Endodermal cell (in vitro differentiated cells): ENCODE measurements around the gene CATSPERB. TPM values are rescaled to one million over a fixed set of nuclear protein-coding genes. Genes with fewer than 3 reads are reported as not detected.

Experiments
- DNase-seq: peaks from one replicate; pipeline ENCODE4 v3.0.0-alpha.2; 2017
- H3K27ac ChIP-seq: 2 replicates; pipeline ENCODE4 v1.5.1; 2013; ENCODE audit warnings: mild to moderate bottlenecking, low read depth, low read length, moderate library complexity
- H3K27me3 ChIP-seq: 2 replicates; pipeline ENCODE4 v1.6.1; 2013; ENCODE audit warnings: mild to moderate bottlenecking, low read length, moderate library complexity; ENCODE audit not compliant: insufficient read depth, control insufficient read depth, poor library complexity, severe bottlenecking
- H3K36me3 ChIP-seq: 2 replicates; pipeline ENCODE4 v1.7.0; 2013; ENCODE audit warnings: mild to moderate bottlenecking, low read length, moderate library complexity; ENCODE audit not compliant: control insufficient read depth, insufficient read depth
- H3K4me1 ChIP-seq: one replicate; pipeline ENCODE4 v1.7.0; 2013; ENCODE audit warnings: low read length; ENCODE audit not compliant: control insufficient read depth, insufficient read depth
- H3K4me3 ChIP-seq: 2 replicates; pipeline ENCODE4 v1.5.1; 2013; ENCODE audit warnings: mild to moderate bottlenecking, low read length, moderate library complexity
- H3K9ac ChIP-seq: 2 replicates; pipeline ENCODE4 v1.6.1; 2013; ENCODE audit warnings: mild to moderate bottlenecking, low read length, moderate library complexity; ENCODE audit not compliant: poor library complexity, severe bottlenecking; ENCODE audit errors: extremely low read depth
- H3K9me3 ChIP-seq: 2 replicates; pipeline ENCODE4 v1.6.1; 2013; ENCODE audit warnings: mild to moderate bottlenecking, low read length, moderate library complexity; ENCODE audit not compliant: control insufficient read depth
- H3K27ac Mint-ChIP-seq: 2 replicates; pipeline ENCODE4 v1.8.0; 2020; ENCODE audit warnings: mixed read lengths
- H3K27me3 Mint-ChIP-seq: 2 replicates; pipeline ENCODE4 v1.8.0; 2021; ENCODE audit warnings: mild to moderate bottlenecking, mixed read lengths; ENCODE audit not compliant: insufficient read depth
- H3K36me3 Mint-ChIP-seq: 2 replicates; pipeline ENCODE4 v1.8.0; 2020; ENCODE audit warnings: low read depth, mixed read lengths
- H3K4me1 Mint-ChIP-seq: 2 replicates; pipeline ENCODE4 v1.8.0; 2020; ENCODE audit warnings: mixed read lengths
- H3K4me3 Mint-ChIP-seq: 2 replicates; pipeline ENCODE4 v1.8.0; 2020; ENCODE audit warnings: mild to moderate bottlenecking, moderate library complexity, mixed read lengths
- H3K9me3 Mint-ChIP-seq: 2 replicates; pipeline ENCODE4 v1.8.0; 2020; ENCODE audit warnings: mild to moderate bottlenecking, mixed read lengths
- CTCF ChIP-seq: fragments of 200-600 bp; sonication (generic); conservative IDR thresholded peaks from 2 replicates; pipeline ENCODE4 v1.5.0; 2021; ENCODE audit warnings: antibody characterized with exemption, mild to moderate bottlenecking
- WGBS, 2 experiments: methylation state at CpG; one replicate each; pipeline versions ENCODE4 v1.1.5 to v1.1.7; 2013; ENCODE audit warnings: missing lambda C conversion rate in 2 of 2, mixed read lengths in 1 of 2; ENCODE audit not compliant: insufficient coverage in 1 of 2, insufficient read length in 1 of 2; 5-methylcytosine and 5-hydroxymethylcytosine counted together
- total RNA-seq, 2 donors: library from RNA; stranded (reverse); fragmentation: NEBNext Ultra II Directional in 1 of 2; extraction: Animal tissue kit (Norgen Biotek cat#: 25700) in 1 of 2; gene quantifications; 2 replicates in 1 of 2; 3 replicates in 1 of 2; pipeline ENCODE4 v1.2.1, GENCODE V29; 2021

The CATSPERB gene
- total RNA-seq, 2 donors from 2014 or later = 0.64 TPM; not detected in 1

- Histone ChIP-seq H3K27ac (no peak overlapping the region), H3K27me3 (peaks cover 5% of the 10 kb centered on the region), H3K36me3 (no peaks in the 10 kb centered on the region), H3K4me1 (no peaks in the 10 kb centered on the region), H3K9ac (no peak overlapping the region), H3K9me3 (no peaks in the 10 kb centered on the region), H3K4me3 (no peak overlapping the region)
- no peak overlapping the region for H3K4me3 Mint-ChIP-seq
- peaks cover 7% of the 10 kb centered on the region for H3K27me3 Mint-ChIP-seq
- no CpG with 5 or more reads among the region's 1 CpG for WGBS, 2 experiments
- H3K27ac Mint-ChIP-seq = no peak overlapping the region
- no peaks in the 10 kb centered on the region for H3K36me3 Mint-ChIP-seq
- H3K4me1 Mint-ChIP-seq = no peaks in the 10 kb centered on the region
- no peaks in the 10 kb centered on the region for H3K9me3 Mint-ChIP-seq
- no peak for DNase-seq
- no peak for TF ChIP-seq CTCF
Observed at GRCh38 chr14:91586410-91586809, 145.5 kb downstream of the CATSPERB start.

DNA sequence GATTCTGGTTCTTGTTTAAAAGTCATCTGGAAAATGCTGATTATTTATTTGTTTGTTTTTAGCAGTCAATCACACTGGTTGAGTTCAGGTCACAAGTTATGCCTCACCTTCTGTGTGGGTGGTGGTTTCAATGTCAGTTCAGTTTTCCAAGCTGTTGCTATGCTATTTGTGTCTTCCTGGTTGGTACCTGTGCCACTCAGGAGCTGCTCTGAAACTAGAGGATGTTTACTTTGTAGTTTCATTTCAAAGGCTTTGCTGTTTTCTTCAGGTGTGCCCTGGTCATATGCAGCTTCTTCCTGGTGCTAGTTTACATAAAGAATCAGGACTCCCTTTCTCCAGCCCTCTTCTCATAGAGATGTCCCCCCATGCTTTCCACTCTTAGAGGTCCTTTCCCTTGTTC lies 146.0 kb downstream of the CATSPERB start:
- Histone ChIP-seq H3K9me3 (no peaks in the 10 kb centered on the region), H3K27me3 (peaks cover 11% of the 10 kb centered on the region), H3K36me3 (no peaks in the 10 kb centered on the region), H3K4me3 (no peak overlapping the region), H3K9ac (no peak overlapping the region), H3K4me1 (no peaks in the 10 kb centered on the region), H3K27ac (no peak overlapping the region)
- TF ChIP-seq CTCF = no peak
- DNase-seq = no peak
- Mint-ChIP-seq H3K4me1 (no peaks in the 10 kb centered on the region), H3K27ac (no peak overlapping the region), H3K27me3 (peaks cover 9% of the 10 kb centered on the region), H3K4me3 (no peak overlapping the region), H3K36me3 (no peaks in the 10 kb centered on the region), H3K9me3 (no peaks in the 10 kb centered on the region)

DNA sequence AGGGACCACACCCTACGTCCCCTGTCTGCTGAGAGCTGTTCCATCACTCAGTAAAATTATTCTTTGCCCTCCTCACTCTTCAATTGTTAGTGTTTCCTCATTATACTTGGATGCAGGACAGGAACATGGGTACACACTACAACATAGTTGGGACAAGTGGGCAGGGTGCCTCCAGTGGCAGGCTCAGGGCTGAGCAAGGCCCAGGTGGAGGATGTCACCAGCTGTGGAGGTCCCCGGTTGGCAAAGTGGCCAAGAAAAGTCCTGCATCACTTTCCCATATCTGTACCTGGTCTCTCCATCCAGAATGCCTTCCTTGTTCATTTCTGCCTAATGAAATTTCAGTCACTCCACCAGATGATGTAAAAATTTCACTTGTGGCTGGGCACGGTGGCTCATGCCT lies 149.1 kb downstream of the CATSPERB start:
- H3K4me3 ChIP-seq = no peak overlapping the region
- no peak overlapping the region for H3K9ac ChIP-seq
- no peak for DNase-seq
- Mint-ChIP-seq H3K9me3 (peaks cover 12% of the 10 kb centered on the region), H3K27ac (no peak overlapping the region), H3K4me1 (no peaks in the 10 kb centered on the region), H3K4me3 (no peak overlapping the region), H3K27me3 (peaks cover 26% of the 10 kb centered on the region), H3K36me3 (no peaks in the 10 kb centered on the region)
- H3K4me1 ChIP-seq = no peaks in the 10 kb centered on the region
- H3K27ac ChIP-seq = no peak overlapping the region
- H3K36me3 ChIP-seq = no peaks in the 10 kb centered on the region
- WGBS, 2 experiments = 85 to 93% methylated on average over 3 of the region's 3 CpGs
- H3K9me3 ChIP-seq = no peaks in the 10 kb centered on the region
- peaks cover 27% of the 10 kb centered on the region for H3K27me3 ChIP-seq
- no peak for TF ChIP-seq CTCF
